PFSK-1 (cell line): ENCODE results near the gene CD81.

Experiments used
- FOXP2 ChIP-seq: optimal IDR thresholded peaks from 2 replicates; pipeline ENCODE3; 2011; ENCODE audit warnings: borderline replicate concordance, control low read depth, inconsistent platforms; ENCODE audit not compliant: insufficient read depth; ENCODE audit errors: extremely low read length, extremely low read depth
- POLR2AphosphoS5 ChIP-seq: IDR thresholded peaks from 2 replicates; pipeline ENCODE4 v1.6.1; 2012; ENCODE audit warnings: low read depth, mild to moderate bottlenecking, control low read depth, low read length, moderate library complexity
- SIN3A ChIP-seq: IDR thresholded peaks from 2 replicates; pipeline ENCODE4 v1.6.1; 2012; ENCODE audit warnings: mild to moderate bottlenecking, low read length, moderate library complexity, borderline replicate concordance; ENCODE audit not compliant: insufficient read depth
- TAF1 ChIP-seq: IDR thresholded peaks from 2 replicates; pipeline ENCODE4 v1.6.1; 2012; ENCODE audit warnings: low read length, control low read depth, borderline replicate concordance; ENCODE audit not compliant: insufficient read depth
- TF ChIP-seq, protein P1 (sequence below), 2 experiments: IDR thresholded peaks; 2 replicates each; pipeline versions ENCODE4 v1.6.1 to v1.8.0; 2011 to 2012; ENCODE audit warnings: low read depth in 2 of 2, low read length in 2 of 2, control low read depth in 1 of 2, inconsistent platforms in 1 of 2, mild to moderate bottlenecking in 1 of 2, moderate library complexity in 1 of 2; ENCODE audit not compliant: insufficient read depth in 1 of 2

CD81 gene

DNA sequence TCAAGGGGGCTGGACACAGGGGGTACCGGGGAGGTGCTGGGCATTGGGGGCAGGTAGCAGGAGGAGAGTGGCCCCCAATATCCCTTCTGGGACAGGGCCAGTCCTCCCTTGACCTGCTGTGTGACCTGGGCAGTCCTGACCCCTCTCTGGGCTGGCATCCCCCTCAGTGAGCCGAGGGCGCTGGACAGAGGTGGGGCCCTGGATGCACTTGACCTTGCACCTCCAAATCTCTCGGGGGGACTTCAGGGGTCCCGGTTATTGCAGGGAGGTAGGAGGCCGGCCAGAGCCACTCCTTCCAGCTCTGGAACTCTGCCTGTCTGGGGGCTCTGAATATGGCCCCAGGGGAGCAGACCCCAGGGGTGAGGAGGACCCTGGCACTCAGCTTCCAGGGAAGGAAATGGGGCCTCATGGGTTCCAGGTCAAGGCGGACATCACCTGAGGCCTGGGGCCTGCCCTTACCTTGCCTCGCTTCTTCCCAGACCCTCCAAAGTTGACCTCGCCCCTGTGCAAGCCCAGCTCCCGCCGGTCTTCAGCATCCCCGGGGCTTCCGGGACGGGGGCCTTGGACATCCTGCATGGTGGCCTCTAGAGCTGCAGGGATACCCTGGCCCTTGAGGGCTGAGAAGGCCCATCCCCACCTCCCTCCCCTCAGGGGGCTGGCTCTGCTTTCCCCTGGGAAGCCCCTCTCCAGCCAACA, 45.5 kb downstream of the CD81 start:
- TF ChIP-seq, protein P1, sequence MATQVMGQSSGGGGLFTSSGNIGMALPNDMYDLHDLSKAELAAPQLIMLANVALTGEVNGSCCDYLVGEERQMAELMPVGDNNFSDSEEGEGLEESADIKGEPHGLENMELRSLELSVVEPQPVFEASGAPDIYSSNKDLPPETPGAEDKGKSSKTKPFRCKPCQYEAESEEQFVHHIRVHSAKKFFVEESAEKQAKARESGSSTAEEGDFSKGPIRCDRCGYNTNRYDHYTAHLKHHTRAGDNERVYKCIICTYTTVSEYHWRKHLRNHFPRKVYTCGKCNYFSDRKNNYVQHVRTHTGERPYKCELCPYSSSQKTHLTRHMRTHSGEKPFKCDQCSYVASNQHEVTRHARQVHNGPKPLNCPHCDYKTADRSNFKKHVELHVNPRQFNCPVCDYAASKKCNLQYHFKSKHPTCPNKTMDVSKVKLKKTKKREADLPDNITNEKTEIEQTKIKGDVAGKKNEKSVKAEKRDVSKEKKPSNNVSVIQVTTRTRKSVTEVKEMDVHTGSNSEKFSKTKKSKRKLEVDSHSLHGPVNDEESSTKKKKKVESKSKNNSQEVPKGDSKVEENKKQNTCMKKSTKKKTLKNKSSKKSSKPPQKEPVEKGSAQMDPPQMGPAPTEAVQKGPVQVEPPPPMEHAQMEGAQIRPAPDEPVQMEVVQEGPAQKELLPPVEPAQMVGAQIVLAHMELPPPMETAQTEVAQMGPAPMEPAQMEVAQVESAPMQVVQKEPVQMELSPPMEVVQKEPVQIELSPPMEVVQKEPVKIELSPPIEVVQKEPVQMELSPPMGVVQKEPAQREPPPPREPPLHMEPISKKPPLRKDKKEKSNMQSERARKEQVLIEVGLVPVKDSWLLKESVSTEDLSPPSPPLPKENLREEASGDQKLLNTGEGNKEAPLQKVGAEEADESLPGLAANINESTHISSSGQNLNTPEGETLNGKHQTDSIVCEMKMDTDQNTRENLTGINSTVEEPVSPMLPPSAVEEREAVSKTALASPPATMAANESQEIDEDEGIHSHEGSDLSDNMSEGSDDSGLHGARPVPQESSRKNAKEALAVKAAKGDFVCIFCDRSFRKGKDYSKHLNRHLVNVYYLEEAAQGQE (IDR thresholded peaks at IDR 0.05; ENCODE audit: insufficient read depth in 1 of 2, low read depth in 2 of 2, low read length in 2 of 2): no peak

DNA sequence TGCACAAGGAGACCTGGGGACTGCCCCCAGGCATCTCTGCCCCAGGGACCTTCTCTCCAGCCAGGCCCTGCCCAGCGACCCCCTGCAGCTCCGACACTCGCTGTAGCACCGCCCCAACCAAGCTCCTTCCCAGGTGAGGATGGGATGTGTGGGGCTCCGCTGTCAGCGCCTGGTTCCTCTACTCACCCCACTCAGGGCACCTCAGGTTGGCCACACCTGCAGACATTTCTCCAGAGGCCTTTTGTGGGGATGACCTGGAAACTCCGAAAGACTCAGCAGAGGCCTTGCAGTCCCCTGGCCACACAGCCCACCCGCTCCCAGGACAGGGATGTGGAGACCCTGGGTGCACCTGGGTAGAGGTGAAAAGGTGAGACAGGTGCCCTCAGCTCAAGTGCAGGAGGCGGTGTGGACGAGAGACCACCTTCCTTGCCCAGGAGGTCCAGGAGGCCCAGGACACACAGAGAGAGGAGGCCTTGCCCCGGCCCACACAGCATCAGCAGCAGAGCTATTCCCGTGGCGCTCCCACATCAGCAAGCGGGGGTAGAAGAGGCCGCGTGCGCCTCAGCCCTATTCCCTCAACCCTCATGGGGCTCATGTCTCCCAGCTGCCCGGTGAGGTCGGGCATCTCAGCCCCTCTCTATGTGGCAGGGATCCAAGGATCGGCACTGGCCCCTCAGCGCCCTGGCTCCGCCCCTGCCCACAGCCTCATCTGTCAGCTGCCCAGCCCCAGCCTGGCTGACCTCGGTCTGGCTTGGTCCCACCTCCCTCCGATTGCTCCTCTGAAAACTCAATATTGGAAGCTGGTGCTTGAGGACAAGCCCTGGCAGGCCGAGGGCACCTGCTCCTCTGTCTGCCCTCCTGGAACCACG, 46.3 kb downstream of the CD81 start:
- TF ChIP-seq, protein P1 (IDR thresholded peaks at IDR 0.05; ENCODE audit: insufficient read depth in 1 of 2, low read depth in 2 of 2, low read length in 2 of 2): no peak
- TF ChIP-seq POLR2AphosphoS5 (no peak), TAF1 (no peak), SIN3A (no peak), FOXP2 (no peak)

DNA sequence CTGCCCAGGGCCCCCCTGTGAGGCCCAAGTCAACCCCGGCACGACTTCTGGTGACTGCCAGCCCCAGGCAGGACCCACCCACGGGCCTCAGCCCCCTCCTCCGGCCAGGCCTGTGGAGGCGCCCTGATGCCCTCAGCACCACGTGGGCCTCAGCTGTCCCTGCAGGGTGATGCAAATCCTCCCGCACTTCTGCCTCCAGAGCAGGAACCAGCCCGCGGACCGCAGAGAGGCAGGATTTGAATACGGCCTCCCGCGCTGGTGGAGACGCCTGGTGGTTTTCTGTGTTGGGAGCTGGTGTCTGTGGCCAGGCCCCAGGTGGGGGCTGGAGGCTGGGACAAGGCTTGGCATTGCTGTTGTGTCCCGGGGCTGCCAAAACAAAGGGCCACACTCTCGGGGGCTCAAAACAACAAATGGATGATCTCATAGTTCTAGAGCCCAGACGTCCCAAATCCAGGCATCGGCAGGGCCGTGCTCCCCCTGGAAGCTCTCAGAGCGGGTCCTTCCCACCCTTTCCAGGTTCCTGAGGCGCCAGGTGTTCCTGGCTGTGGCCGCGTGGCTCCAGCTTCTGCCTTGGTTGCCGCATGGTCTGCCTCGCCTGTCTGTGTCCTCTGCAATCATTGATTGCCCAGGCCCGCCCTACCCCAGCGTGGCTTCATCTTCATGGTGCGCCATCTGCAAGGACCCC, 47.8 kb downstream of the CD81 start:
- no peak for TF ChIP-seq POLR2AphosphoS5
- TF ChIP-seq SIN3A: no peak
- TF ChIP-seq FOXP2: no peak
- no peak for TF ChIP-seq TAF1
- TF ChIP-seq, protein P1 (IDR thresholded peaks at IDR 0.05; ENCODE audit: insufficient read depth in 1 of 2, low read depth in 2 of 2, low read length in 2 of 2): no peak

DNA sequence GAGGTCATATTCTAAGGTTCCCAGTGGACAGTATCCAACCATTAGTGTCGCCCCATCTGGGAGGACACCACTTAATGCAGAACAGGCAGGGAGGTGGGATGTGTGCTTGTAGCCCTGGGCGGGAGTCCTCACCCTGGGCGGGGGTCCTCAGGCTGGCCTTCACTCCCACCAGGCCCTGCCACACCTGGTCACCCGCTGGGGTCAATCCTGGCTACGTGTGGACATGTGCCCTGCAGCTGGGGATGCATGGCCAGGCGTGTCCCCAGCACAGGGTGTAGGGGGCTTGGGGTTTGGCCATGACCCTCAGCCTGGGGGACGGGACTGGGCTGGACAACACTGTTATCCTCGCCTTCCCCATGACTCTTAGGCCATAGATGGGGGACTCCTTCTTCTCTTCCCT, 48.4 kb downstream of the CD81 start:
- TF ChIP-seq FOXP2 (no peak), POLR2AphosphoS5 (no peak)

DNA sequence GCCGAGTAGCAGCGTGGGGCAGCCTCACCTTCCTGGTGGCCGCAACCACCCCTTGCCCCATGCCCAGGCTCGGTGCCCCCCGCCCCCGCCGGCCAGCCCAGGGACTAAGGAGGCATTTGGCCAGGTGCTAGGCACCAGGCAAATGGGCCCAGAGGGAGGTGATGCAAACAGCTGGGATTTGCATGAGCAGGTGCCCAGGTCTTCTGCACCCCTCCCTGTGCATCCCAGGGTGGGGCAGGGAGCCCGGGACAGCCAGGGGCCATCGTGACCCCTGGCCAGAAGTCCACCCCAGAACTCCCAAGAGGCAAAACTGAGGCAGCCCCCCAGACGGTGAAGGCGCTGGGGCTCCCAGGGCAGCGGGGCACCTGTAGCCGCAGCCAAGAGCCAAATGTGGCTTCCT, 49.1 kb downstream of the CD81 start:
- no peak for TF ChIP-seq FOXP2
- TF ChIP-seq SIN3A: no peak
- TF ChIP-seq POLR2AphosphoS5: no peak
- TF ChIP-seq, protein P1 (IDR thresholded peaks at IDR 0.05; ENCODE audit: insufficient read depth in 1 of 2, low read depth in 2 of 2, low read length in 2 of 2): no peak
